HFFc6 (cell line): ENCODE measurements around the gene ALPI. TPM values are rescaled to one million over a fixed set of nuclear protein-coding genes. Genes with fewer than 3 reads are reported as not detected.

Source experiments
- DNase-seq: peaks from one replicate; pipeline ENCODE4 v3.0.0-alpha.2; 2018
- H3K27ac Mint-ChIP-seq: 2 replicates; pipeline ENCODE4 v1.8.0; 2020; ENCODE audit warnings: mild to moderate bottlenecking, mixed read lengths
- H3K27me3 Mint-ChIP-seq: 2 replicates; pipeline ENCODE4 v1.8.0; 2021; ENCODE audit warnings: mild to moderate bottlenecking, moderate library complexity, mixed read lengths; ENCODE audit not compliant: insufficient read depth
- H3K36me3 Mint-ChIP-seq: 2 replicates; pipeline ENCODE4 v1.8.0; 2021; ENCODE audit warnings: low read depth, mixed read lengths
- H3K4me1 Mint-ChIP-seq: 2 replicates; pipeline ENCODE4 v1.8.0; 2020; ENCODE audit warnings: low read depth, mixed read lengths
- H3K4me3 Mint-ChIP-seq: 2 replicates; pipeline ENCODE4 v1.8.0; 2020; ENCODE audit warnings: mild to moderate bottlenecking, moderate library complexity, mixed read lengths
- H3K9me3 Mint-ChIP-seq: 2 replicates; pipeline ENCODE4 v1.8.0; 2020; ENCODE audit warnings: mild to moderate bottlenecking, mixed read lengths
- total RNA-seq, 6 experiments: library from RNA; stranded (reverse); fragmentation: NEBNext Ultra II Directional; extraction: Animal tissue kit (Norgen Biotek cat#: 25700); gene quantifications; 2 replicates in 1 of 6; 3 replicates in 5 of 6; pipeline ENCODE4 v1.2.3, GENCODE V29; 2021
- TF ChIP-seq, protein P1 (sequence below): fragments of 200-600 bp; sonication (generic); IDR thresholded peaks from 2 replicates; pipeline ENCODE4 v1.5.0; 2021; ENCODE audit warnings: antibody characterized with exemption, mild to moderate bottlenecking

The ALPI gene
- total RNA-seq, 6 experiments from 2014 or later = not detected

GRCh38 chr2:232503809-232504323 is 47.9 kb downstream of the ALPI start:
- no peak overlapping the region for H3K4me3 Mint-ChIP-seq
- H3K4me1 Mint-ChIP-seq = no peaks in the 10 kb centered on the region
- H3K9me3 Mint-ChIP-seq = no peaks in the 10 kb centered on the region
- H3K27me3 Mint-ChIP-seq = peaks cover 52% of the 10 kb centered on the region
- H3K36me3 Mint-ChIP-seq = no peaks in the 10 kb centered on the region
- TF ChIP-seq, protein P1, sequence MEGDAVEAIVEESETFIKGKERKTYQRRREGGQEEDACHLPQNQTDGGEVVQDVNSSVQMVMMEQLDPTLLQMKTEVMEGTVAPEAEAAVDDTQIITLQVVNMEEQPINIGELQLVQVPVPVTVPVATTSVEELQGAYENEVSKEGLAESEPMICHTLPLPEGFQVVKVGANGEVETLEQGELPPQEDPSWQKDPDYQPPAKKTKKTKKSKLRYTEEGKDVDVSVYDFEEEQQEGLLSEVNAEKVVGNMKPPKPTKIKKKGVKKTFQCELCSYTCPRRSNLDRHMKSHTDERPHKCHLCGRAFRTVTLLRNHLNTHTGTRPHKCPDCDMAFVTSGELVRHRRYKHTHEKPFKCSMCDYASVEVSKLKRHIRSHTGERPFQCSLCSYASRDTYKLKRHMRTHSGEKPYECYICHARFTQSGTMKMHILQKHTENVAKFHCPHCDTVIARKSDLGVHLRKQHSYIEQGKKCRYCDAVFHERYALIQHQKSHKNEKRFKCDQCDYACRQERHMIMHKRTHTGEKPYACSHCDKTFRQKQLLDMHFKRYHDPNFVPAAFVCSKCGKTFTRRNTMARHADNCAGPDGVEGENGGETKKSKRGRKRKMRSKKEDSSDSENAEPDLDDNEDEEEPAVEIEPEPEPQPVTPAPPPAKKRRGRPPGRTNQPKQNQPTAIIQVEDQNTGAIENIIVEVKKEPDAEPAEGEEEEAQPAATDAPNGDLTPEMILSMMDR = no peak
- H3K27ac Mint-ChIP-seq = no peak overlapping the region
- no peak for DNase-seq

DNA sequence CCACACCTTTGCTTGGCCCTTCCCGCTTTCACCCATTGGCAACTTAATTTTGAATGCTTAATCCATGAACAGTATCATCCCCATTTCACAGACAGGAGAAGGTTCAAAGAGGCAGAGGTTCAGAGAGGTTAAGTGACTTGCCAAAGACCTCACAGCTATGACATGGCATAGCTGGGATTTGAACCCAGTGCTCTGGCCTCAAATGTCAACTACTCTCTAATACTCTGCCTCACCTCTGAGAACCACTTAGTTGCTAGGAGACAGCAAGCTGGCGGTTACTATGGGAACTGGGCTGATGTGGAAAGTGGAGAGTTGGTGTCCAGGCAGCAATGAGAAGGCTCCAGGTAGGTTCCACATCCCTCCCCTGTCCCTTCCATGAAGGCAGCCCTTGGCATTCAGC is 48.5 kb downstream of the ALPI start:
- H3K9me3 Mint-ChIP-seq = no peaks in the 10 kb centered on the region
- H3K4me1 Mint-ChIP-seq = no peaks in the 10 kb centered on the region
- TF ChIP-seq, protein P1 = no peak
- no peaks in the 10 kb centered on the region for H3K36me3 Mint-ChIP-seq
- H3K27me3 Mint-ChIP-seq = peaks cover 52% of the 10 kb centered on the region
- H3K27ac Mint-ChIP-seq = no peak overlapping the region
- no peak for DNase-seq
- H3K4me3 Mint-ChIP-seq = no peak overlapping the region

DNA sequence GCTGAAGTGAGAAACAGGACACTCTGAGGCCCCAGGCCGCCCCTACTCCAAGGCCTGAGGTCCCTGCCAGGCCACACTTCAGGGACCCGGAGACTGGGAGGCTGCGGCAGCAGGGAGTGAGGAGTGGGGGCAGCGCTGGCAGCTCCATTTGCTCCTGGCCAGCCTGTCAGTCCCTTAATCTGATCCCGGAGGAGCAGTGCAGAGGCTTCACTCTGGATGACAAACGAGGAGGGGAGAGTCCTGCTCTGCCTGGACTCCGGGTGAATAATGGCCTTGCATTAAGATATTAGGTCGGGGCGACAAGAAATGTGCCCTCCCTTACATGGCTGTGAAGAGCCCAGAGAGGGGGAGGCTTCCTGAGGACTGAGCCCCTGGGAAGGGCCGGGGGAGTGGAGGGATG is 49.9 kb downstream of the ALPI start:
- DNase-seq = no peak
- Mint-ChIP-seq H3K4me1 (no peaks in the 10 kb centered on the region), H3K36me3 (no peaks in the 10 kb centered on the region), H3K4me3 (no peak overlapping the region), H3K27me3 (peaks cover 48% of the 10 kb centered on the region), H3K9me3 (no peaks in the 10 kb centered on the region), H3K27ac (no peak overlapping the region)
- TF ChIP-seq, protein P1 = no peak

DNA sequence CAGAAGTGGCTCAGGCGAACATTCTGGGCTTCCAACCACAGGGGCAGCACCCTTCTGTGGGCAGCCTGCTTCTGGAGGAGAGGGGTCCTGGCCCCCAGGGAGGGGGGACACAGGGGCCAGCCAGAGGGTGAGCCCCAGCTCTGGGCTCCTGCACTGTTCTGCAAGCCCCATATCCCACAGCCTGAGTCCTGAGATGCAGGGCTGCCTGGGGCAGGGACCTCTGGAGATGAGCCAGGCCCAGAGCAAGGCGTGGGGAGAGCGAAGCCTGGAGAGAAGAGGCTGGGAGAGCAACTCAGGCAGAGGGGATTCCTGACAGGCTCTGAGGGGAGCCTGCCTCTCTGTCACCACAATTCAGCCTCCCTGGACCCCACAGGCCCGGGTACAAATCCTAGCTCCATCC is 50.8 kb downstream of the ALPI start:
- Mint-ChIP-seq H3K36me3 (no peaks in the 10 kb centered on the region), H3K4me1 (no peaks in the 10 kb centered on the region), H3K9me3 (no peaks in the 10 kb centered on the region), H3K27ac (no peak overlapping the region), H3K27me3 (peaks cover 42% of the 10 kb centered on the region), H3K4me3 (no peak overlapping the region)
- TF ChIP-seq, protein P1 = no peak
- no peak for DNase-seq

DNA sequence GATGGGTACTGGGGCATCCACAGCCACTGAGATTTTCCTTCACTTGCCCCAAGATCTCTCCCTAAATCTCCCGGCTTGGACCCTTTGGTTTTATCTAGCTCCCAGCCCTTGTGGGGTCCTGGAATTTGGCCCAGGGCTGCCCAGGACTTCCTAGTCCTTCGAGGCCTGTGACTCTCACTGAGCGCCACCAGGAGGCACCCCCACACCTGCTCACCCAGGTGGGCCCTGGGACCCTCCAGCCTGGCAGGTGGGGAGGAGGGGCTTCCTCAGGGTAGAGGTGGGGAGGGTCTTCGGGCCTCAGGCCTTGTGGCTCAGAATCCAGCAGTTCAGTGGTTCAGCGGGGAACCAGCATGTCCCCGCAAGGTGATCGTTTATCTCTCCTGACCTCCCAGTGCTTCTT is 52.3 kb downstream of the ALPI start:
- H3K4me1 Mint-ChIP-seq = no peaks in the 10 kb centered on the region
- H3K27ac Mint-ChIP-seq = no peak overlapping the region
- no peaks in the 10 kb centered on the region for H3K9me3 Mint-ChIP-seq
- no peaks in the 10 kb centered on the region for H3K36me3 Mint-ChIP-seq
- TF ChIP-seq, protein P1 = no peak; the same call in 1 of the 2 replicates
- H3K4me3 Mint-ChIP-seq = no peak overlapping the region
- H3K27me3 Mint-ChIP-seq = peaks cover 48% of the 10 kb centered on the region
- DNase-seq = no peak

Other genes starting within 250 kb of the ALPI start
- not detected for gene ALPP, start 77.4 kb upstream of the ALPI start, total RNA-seq
- gene ALPG, start 49.3 kb upstream of the ALPI start, total RNA-seq = not detected
- gene ECEL1, start 31.7 kb downstream of the ALPI start, total RNA-seq = not detected
- gene PRSS56, start 64.2 kb downstream of the ALPI start, total RNA-seq = not detected
- gene CHRND, start 70.0 kb downstream of the ALPI start, total RNA-seq = not detected
- not detected for gene CHRNG, start 83.5 kb downstream of the ALPI start, total RNA-seq
- gene TIGD1, start 94.4 kb downstream of the ALPI start, total RNA-seq = 1 to 10 TPM; 2.9 to 3.7 (median 3.1) TPM
- 10 to 100 TPM; 79.7 to 89.7 (median 83.8) TPM for gene EIF4E2, start 94.5 kb downstream of the ALPI start, total RNA-seq
- gene EFHD1, start 177.5 kb downstream of the ALPI start, total RNA-seq = 1 to 10 TPM; 2.0 to 3.4 (median 2.9) TPM
- 10 to 100 TPM; 36.9 to 44.6 (median 42.3) TPM for gene GIGYF2, start 241.2 kb downstream of the ALPI start, total RNA-seq